ENCODE results near the gene CD9.

- TF ChIP-seq POLR2A (IDR thresholded peaks at IDR 0.05; ENCODE audit: control extremely low read depth in 1 of 2, low read depth in 2 of 2, low read length in 2 of 2) (no peak), EGR1 (IDR thresholded peaks at IDR 0.05; ENCODE audit: borderline replicate concordance, low read depth, low read length) (no peak), CTCF (IDR thresholded peaks at IDR 0.05; ENCODE audit: control extremely low read depth in 1 of 3, insufficient read depth in 1 of 3, low read depth in 1 of 3, low read length in 3 of 3) (no peak), TAF1 (IDR thresholded peaks at IDR 0.05; ENCODE audit: low read depth, low read length) (no peak), HDAC2 (IDR thresholded peaks at IDR 0.05; ENCODE audit: borderline replicate concordance in 1 of 2, low read depth in 2 of 2, low read length in 2 of 2) (no peak), MAX (IDR thresholded peaks at IDR 0.05) (no peak), YY1 (IDR thresholded peaks at IDR 0.05; ENCODE audit: low read depth, low read length) (no peak), POLR2AphosphoS5 (IDR thresholded peaks at IDR 0.05; ENCODE audit: low read depth, low read length) (no peak), BCL11A (IDR thresholded peaks at IDR 0.05; ENCODE audit: low read depth in 2 of 2, low read length in 2 of 2) (no peak), RXRA (IDR thresholded peaks at IDR 0.05; ENCODE audit: insufficient read depth, low read depth, low read length) (no peak), PHF8 (conservative IDR thresholded peaks at IDR 0.05; ENCODE audit: low read depth, low read length) (no peak)
Measured at GRCh38 chr12:6213969-6214368, 13.8 kb downstream of the CD9 start.

Data from H1 (cell line).